Measurements from ENCODE around the gene SYT12.
A peak's percentile ranks its signal among the peaks of the same experiment; 100 is the strongest.
"Not testable (repeated sequence)": the region's sequence is repeated elsewhere in the genome, so short reads cannot be mapped to it uniquely, and the experiment has no call there.

SYT12 gene, protein sequence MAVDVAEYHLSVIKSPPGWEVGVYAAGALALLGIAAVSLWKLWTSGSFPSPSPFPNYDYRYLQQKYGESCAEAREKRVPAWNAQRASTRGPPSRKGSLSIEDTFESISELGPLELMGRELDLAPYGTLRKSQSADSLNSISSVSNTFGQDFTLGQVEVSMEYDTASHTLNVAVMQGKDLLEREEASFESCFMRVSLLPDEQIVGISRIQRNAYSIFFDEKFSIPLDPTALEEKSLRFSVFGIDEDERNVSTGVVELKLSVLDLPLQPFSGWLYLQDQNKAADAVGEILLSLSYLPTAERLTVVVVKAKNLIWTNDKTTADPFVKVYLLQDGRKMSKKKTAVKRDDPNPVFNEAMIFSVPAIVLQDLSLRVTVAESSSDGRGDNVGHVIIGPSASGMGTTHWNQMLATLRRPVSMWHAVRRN

DNA sequence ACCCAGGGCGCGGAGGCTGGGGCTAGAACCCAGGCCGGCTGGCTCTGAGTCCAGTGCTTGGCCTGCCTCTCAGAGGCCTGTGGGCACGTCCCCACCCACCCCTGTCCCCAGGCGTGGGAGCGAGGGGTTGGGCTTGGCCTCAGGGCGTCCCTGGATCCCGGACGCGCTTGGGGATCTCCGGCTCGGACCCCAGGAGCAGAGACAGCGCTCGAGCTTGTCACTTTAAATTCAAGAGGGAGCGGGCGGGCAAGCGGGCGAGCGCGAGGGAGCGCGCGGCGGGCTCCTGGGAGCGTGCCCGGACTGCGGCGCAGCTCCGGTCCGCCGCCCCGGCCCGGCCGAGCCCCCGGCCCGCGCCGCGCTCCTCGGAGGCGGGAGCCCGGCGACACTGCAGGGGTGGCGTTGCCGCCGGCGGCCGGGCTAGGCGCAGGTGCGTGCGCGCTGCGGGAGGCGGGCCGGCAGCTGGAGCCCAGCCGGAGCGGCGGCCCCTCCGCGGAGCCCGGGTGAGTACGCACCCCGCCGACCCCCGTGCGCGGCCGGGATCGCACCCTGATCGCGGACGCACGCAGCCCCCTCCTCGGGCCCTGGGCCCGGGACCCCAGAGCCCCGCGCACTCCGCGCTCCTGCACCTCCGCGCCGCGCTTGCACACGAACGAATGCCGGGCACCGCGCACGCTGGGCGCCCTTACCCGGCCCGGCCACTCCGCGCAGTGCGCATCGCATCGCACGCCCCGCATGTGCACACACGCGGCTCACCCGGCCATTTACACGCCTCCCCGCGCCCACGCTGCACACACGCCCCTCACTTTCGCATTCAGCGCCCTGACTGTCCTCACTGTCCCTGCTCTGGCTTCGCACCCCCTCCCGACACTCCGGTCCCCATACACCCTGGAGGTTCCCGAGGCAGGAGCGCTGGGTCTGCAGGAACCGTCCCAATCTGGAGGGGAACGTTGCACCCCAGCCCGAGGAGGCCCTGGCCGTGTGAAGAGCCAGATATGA lies at the start of gene SYT12:
SYT12 (plus strand) TSS at position 174 of the 996 bp plus-strand sequence. CDS start 7,011 bp downstream, outside the sequence.
- DNase-seq = no peak

DNA sequence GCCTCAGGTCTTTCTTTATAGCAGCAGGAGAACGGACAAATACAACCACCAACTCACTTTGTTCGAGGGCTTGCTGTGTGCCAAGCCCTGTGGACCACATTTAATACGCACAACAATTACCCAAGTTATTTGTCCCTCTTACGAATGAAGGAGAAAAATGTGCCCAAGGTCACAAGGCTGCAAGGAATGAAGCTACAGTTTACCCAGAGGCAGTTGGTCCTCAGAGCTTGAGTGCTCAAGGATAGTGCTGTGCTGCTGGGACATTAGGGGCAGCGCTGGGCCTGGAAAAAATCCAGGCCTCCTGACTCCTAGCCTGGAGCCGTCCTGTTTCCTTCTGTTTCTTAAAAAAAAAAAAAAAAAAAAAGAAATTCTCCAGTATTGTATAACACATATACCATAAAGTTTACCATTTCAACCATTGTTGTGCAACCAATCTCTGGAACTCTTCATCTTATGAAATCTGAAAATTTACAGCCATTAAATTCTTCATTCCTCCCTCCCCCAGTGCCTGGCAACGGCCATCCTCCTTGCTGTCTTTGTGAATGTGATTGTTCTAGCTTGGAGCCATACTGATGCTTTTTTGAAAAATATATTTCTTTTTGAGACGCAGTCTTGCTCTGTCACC lies 48.9 kb upstream of the SYT12 start:
- DNase-seq = no peak

DNA sequence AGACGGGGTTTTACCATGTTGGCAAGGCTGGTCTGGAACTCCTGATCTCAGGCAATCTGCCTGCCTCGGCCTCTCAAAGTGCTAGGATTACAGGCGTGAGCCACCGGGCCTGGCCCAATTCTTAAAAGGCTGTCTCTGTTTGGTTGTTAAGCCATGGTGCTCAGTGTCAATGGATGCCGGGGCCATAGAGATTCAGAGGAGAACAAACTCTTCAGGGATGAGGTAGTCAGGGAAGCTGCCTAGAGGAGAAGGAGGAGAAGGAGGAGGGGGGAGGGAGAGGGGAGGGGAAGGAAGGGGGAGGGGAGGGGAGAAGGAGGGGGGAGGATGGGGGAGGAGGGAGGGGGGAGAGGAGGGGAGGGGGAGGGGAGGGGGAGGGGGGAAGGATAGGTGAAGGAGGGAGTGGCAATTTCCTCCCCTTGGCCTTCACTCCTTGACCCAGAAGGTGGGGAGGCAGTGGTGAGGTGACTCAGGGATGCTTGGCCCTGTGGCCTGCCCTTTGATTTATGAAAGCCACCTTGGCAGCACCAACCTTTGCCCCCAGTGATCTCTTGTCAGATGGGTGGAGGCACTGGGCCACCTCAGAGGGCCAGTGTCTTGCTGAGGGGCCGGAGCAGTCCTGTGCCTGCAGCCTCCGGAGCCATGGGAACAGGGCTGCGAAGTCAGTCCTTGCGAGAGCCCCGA lies 48.1 kb upstream of the SYT12 start, which contains the start of gene C11orf86:
C11orf86 (plus strand) TSS at position 581 of the 681 bp plus-strand sequence; CDS start at position 640, 59 bp downstream.
- DNase-seq = no peak

DNA sequence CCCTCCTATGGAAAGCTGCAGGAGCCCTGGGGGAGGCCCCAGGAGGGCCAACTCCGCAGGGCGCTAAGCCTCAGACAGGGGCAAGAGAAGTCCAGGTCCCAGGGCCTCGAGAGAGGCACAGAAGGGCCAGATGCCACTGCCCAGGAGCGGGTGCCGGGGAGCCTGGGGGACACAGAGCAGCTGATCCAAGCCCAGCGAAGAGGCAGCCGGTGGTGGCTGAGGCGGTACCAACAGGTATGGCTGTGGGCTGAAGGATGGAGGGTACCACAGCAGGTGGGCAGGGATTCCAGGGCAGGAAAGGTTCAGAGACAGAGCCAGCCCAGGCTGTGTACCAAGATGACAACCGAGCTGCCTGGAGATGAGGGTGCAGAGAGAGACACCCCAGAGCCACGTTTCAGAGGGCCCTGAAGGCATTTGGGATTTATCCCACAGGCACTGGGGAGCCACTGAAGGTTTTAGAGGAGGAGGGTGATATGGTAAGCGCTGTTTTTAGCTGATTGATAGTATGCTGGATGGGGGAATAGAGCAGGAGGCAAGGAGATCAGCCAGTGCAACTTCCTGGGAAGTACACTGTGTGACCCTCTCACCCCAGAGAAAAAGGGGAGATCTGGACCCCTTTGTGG lies 47.4 kb upstream of the SYT12 start:
- no peak for DNase-seq

DNA sequence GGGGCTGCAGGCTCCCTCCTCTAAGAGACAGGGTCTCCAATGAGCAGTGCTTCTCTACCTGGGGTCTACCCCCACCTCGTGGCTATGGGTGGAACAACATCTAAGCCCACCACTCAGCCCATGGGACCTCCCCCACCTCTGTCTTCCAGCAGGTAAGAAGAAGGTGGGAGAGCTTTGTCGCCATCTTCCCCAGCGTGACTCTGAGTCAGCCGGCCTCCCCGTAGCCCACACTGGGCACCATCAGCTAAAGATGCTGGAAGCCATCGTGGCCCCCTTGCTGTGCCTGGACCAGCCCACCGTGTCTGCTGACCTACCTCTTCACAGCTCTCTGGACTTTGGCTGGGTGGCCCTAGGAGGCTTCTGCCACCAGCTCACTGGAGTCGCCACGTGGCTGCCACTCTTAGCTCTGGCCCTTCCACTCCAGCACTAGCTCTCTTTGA lies 46.9 kb upstream of the SYT12 start:
- peak; percentile 70 for DNase-seq

DNA sequence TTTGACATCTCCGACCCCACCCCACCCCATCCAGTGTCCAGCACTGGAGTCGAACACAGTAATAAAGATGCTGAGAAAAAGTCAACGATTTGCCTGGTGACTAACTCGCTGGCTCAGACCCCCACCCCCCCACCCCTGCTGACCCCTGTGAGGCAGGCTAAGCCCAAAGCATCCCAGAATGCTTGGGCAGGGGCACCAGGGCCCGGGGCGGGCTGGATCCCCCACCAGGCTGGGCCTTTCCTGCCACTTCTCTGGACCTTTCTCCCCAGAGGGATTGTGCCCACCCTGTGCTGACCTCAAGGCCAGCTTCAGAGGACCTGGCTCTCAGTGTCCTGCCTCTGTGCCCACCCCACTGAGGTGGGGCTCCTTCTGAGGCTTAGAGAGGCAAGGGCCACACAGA lies 46.0 kb upstream of the SYT12 start:
- no peak for DNase-seq

DNA sequence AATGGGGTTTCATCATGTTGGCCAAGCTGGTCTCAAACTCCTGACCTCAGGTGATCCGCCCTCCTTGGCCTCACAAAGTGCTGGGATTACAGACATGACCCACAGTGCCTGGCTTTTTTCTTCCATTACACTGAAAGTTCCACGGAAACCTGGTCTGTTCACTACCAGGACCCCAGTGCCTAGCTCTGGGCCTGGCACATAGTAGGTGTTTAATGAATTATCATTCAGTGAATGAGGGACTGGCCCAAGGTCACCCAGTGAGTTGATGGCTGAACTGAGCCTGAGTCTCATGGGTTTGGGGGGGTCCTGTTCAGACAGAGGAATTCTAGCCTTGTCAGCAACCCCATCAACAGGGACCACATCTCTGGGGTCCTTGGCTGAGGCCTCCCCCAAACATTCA lies 44.7 kb upstream of the SYT12 start:
- no peak for DNase-seq

DNA sequence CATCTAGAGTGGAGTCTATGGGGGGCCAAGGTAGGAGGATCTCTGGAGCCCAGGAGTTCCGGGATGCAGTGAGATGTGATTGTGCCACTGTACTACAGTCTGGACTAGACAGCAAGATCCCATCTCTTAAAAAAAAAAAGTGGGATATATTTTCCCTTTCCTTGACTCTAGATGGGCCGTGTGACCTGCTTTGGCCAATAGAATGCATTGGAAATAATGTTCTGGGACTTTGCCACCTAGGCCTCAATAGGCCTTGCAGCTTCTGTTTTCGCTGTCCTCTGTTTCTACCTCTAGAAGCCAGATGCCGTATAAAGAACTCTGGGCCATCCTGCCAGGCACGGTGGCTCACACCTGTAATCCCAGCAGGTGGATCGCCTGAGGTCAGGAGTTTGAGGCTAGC lies 44.2 kb upstream of the SYT12 start:
- DNase-seq = no peak

DNA sequence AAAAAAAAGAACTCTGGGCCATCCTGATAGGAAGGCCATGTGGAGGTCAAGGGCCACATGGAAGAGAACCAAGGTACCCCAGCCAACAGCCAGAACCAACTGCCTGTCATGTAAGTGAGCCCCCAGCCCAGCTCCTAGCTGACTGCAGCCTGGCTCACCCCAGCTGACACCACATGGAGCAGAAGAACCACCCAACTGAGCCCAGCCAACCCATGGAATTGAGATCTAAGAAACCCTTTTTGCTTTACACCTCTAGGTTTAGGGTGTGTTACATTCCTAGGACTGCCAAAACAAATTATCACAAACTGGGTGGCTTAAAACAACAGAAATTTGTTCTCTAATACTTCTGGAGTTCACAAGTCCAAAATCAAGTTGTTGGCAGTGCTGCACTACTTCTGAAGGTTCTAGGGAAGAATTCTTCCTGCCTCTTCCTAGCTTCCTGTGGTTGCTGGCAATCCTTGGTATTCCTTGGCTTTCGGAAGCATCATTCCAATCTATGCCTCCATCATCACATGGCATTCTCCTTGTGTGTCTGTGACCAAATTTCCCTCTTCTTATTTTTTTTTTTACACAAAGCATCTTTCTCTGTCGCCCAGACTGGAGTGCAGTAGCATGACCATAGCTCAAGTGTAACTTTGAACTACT lies 43.5 kb upstream of the SYT12 start:
- no peak for DNase-seq

DNA sequence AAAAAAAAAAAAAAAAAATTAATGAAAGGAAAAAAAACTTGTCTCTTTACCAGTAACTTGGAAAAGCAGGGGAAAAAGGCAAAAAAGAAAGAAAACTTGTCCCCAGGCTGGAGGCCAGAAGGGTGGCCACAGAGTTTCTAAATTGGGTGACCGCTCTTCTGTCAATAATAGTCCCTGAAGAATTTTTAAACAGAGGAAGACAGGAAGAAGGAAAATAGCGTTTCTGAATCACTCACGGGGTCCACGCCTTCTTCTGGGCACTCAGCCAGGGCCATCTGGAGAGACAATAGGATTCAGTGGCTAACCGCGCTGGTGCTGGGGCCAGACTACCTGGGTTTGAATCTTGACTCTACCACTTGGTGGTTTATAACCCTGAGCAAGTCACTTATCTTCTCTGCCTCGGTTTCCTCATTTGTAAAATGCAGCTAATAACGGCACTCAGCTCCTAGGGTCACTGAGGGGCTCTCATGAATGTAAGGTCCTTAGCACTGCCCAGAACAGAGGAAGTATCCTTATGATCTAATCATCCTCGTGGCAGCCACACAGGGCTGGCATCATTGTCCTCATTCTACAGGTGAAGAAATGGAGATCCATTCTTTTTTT lies 40.9 kb upstream of the SYT12 start:
- DNase-seq = peak; percentile 85

DNA sequence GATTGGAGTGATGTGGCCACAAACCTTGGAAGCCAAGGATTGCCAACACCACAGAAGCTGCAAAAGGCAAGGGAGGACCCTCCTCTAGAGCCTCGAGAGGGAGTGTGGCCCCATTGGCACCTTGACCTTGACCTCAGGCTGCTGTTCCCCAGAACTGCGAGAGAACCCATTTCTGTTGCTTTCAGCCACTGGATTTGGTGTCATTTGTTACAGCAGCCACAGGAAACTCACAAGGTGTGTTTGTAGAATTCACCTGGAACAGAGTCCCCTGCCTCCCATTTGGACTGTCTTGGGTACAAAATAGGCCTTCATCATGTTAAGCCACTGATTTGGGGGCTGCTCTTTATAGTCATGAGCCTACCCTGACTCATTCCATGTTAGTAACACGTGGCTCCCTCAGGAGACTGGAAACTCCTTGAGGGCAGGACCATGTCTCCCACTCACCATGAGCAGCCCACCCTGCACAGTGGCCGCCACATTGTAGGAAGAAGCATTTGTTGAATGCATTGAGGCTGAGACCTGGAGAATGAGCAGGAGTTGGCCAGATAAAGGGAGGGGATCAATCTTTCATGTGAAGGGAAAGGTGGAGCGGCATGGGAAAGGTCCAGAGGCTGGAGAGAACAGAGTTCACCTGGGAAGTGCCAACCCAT lies 39.5 kb upstream of the SYT12 start:
- no peak for DNase-seq

DNA sequence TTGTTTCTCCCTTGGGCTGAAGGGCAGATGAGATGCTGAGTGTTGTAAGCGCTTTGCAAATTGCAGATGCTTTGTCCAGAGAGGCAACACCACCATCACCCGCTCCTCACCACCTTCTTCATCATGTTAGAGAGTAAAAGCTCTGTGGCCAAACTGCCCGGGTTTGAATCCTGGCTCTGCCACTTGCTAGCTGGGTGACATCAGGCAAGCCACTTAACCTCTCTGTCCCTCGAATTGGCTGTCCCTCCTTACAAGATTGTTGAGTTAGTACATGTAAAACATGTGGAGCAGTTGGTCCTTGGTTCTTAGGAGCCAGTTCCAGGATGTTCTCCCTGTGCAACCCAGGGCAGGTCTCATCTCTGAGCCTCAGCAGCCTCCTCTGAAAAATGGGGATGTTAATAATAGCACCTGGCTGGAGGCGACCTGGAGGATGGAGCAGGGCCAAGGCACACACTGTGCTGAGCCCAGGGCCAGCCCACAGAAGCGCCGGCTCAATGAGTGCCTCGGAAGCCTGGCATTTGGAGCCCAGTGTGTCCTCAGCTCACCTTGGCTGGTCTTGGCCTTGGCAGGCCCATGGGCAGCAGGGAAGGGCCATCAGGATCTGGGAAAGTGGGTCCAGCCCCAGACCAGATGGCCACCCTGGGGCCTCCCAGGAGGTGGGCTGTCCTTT lies 37.3 kb upstream of the SYT12 start:
- DNase-seq = no peak

DNA sequence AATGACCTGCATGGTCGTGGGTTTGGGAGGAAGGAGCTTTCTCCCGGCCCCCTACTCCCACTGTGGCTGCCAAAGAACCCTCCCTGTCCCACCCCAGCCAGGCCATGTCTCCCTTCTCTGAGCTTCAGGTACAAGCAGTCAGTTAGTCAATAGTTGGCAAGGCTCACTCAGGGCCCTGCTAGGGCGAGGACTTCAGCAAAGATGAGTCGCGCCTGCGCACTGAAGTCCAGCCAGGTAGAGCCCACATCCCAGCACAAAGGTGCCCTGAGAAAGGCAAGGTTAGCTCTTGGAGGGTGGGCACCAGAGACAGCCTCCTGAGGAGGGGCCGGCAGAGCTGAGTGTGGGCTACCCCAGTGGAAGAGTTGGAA lies 36.8 kb upstream of the SYT12 start:
- DNase-seq = no peak

DNA sequence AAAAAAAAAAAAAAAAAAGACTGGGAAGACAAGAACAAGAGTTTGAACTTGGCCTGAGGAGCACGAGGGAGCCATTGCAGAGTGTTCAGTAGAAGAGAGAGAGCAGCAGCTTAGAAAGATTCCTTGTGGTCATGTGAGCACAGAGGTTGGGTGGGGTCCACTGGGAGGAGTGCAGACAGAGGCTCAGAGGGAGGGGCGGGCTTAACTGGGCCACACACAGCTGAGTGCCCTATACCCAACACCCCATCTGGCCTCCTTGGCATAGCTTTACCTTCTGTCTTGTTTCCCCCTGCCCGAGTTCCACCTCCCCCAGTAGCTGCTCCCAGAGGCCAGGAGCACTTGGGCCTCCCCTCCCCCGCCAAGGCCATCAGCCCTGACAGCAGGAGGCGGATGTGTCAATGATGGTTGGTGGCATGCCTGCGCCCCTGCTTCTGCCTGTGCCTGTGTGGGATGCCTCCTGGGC lies 35.7 kb upstream of the SYT12 start:
- DNase-seq = peak; percentile 52

DNA sequence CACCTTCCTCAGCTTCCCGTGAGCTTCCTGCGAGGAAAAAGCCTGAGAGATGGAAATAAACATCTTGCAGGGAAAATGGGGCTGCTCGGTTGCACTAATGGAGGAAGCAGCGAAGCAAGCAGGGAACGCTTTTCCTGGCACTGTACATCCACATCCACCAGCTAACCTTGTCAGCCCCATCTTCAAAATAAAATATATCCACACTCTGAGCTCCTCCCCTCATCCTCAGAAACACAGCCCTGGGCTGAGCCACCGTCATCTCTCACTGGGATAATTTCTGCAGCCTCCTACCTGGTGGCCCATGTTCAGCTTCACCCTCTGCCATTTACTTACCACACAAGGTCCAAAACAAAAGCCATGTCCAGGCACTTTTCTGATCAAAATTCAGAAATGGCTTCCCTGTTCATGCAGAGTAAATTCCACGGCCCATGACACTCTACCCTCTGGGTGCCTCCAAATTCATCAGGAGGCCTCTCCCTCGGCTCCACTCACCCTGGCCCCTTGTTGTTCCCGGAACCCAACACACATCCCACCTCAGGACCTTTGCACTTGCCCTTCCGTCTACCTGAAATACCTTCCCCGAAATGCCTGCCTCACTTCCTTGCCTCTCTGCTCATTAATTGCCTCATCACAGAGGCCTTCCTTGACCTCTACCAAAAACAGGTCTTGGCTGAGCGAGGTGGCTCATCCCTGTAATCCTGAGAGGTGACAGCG lies 34.9 kb upstream of the SYT12 start:
- DNase-seq = no peak

DNA sequence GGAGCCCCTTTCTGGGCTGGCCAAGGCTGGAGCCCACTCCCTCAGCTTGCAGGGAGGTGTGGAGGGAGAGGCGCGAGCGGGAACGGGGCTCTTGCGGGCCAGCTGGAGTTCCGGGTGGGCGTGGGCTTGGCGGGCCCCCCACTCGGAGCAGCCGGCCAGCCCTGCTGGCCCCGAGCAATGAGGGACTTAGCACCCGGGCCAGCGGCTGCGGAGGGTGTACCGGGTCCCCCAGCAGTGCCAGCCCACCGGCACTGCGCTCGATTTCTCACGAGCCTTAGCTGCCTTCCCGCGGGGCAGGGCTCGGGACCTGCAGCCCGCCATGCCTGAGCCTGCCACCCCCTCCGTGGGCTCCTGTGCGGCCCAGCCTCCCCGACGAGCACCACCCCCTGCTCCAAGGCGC lies 34.2 kb upstream of the SYT12 start:
- not testable (repeated sequence) for DNase-seq

DNA sequence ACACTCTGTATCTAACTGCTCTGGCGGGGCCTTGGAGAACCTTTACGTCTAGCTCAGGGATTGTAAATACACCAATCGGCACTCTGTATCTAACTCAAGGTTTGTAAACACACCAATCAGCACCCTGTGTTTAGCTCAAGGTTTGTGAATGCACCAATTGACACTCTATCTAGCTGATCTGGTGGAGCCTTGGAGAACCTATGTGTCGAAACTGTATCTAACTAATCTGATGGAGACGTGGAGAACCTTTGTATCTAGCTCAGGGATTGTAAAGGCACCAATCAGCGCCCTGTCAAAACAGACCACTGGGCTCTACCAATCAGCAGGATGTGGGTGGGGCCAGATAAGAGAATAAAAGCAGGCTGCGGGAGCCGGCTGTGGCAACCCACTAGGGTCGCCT lies 33.6 kb upstream of the SYT12 start:
- not testable (repeated sequence) for DNase-seq

DNA sequence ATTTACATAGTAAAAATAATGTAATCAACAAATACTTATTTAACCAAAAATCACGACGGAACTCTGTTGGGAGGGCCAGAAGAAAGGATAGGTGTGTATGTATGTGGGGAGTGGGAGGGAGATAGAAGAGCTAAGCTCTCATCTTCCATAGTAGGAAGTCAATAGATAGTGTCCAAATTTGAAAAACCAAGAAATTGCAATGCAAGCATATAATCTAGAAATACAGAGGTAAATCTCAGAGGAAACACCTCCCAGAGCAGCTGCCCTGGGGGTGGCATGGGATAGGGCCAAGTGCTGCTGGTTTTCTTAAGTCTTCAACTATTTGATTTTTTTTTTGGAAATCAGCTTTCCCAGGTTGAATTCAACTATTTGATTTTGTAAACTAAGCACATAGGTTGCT lies 30.9 kb upstream of the SYT12 start:
- no peak for DNase-seq

DNA sequence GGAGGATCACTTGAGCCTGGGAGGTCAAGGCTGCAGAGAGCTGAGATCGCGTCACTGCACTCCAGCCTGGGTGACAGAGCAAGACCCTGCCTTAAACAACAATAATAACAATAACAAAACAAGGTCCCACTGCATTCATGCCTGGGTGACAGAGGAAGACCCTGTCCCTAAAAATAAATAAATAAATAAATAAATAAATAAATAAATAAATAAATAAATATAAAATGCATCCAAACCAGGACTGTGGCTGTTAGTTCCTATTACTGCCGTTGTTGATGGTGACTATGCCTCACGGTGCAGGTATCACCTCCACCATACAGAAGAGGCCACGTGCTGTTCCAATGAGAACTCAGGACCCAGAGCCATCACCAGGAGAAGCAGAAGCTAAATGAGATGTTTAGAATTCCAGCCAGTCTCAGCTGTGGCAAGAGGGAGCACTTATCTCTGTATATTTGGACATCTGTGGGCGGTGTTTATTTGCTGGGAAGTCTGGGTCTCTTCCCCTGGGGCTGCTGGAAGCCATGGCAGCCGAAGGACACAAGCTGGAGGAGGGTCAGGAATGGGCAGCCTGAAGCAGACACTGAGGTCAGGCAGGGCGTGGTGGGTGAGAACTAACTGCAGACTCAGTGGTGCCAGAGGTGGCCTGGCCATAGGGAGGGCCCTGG lies 26.2 kb upstream of the SYT12 start:
- DNase-seq = no peak
